ENCODE results near the gene ZNF66.
"Not testable (repeated sequence)": the region's sequence is repeated elsewhere in the genome, so short reads cannot be mapped to it uniquely, and the experiment has no call there.

Gene ZNF66

DNA sequence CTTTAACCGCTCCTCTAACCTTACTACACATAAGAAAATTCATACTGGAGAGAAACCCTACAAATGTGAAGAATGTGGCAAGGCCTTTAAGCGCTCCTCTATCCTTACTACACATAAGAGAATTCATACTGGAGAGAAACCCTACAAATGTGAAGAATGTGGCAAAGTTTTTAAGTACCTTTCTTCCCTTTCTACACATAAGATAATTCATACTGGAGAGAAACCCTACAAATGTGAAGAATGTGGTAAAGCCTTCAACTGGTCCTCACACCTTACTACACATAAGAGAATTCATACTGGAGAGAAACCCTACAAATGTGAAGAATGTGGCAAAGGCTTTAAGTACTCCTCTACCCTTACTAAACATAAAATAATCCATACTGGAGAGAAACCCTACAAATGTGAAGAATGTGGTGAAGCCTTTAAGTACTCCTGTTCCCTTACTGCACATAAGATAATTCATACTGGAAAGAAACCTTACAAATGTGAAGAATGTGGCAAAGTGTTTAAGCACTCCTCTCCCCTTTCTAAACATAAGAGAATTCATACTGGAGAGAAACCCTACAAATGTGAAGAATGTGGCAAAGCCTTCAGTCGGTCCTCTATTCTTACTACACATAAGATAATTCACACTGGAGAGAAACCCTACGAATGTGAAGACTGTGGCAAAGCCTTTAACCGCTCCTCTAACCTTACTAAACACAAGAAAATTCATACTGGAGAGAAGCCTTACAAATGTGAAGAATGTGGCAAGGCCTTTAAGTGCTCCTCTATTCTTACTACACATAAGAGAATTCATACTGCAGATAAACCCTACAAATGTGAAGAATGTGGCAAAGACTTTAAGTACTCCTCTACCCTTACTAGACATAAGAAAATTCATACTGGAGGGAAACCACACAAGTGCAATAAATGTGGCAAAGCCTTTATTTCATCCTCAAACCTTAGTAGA is 30.5 kb downstream of the ZNF66 start:
- not testable (repeated sequence) for ATAC-seq

DNA sequence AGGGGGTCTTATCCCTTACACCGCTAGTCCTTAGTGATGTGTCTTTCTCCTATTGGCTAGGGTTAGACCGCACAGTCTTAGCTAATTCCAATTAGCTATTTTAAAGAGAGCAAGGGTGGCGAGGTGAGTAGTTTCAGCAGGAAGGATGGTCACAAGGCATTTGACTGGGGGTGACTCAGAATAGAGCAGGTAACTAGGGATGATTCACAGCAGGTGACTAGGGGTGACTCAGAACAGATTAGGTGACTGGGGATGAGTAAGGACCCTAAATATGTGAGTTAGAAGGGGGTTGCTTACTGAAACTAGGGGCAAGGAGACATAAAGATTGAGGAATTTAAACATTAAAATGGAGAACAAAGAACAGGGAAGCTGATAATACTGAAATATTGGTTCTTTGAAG is 64.3 kb downstream of the ZNF66 start:
- TF ChIP-seq SNAI2 (CRISPR knock-in tag; IDR thresholded peaks at IDR 0.05): no peak
- TF ChIP-seq ARNTL (CRISPR knock-in tag; IDR thresholded peaks at IDR 0.05; ENCODE audit: borderline replicate concordance, low read depth): no peak
- TF ChIP-seq, protein P1, sequence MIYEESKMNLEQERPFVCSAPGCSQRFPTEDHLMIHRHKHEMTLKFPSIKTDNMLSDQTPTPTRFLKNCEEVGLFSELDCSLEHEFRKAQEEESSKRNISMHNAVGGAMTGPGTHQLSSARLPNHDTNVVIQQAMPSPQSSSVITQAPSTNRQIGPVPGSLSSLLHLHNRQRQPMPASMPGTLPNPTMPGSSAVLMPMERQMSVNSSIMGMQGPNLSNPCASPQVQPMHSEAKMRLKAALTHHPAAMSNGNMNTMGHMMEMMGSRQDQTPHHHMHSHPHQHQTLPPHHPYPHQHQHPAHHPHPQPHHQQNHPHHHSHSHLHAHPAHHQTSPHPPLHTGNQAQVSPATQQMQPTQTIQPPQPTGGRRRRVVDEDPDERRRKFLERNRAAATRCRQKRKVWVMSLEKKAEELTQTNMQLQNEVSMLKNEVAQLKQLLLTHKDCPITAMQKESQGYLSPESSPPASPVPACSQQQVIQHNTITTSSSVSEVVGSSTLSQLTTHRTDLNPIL (CRISPR knock-in tag; IDR thresholded peaks at IDR 0.05; ENCODE audit: low read depth): no peak
- TF ChIP-seq ZC3H10 (CRISPR knock-in tag; IDR thresholded peaks at IDR 0.05): no peak
- no peak for TF ChIP-seq GLIS3 (CRISPR knock-in tag; IDR thresholded peaks at IDR 0.05)
- ATAC-seq: no peak

Measured in SK-N-SH treated with all-trans-retinoic acid at 6 μM for 48 hours (cell line).